SIG-M5 treated with dmso at 0.1 percent for 504 hours (cell line): ENCODE results near the gene COQ3.
"Not testable (repeated sequence)": the region's sequence is repeated elsewhere in the genome, so short reads cannot be mapped to it uniquely, and the experiment has no call there.

Experiments used
- DNase-seq: peaks from one replicate; lab custom pipeline; 2025; ENCODE audit not compliant: unreplicated experiment; lab: John Stamatoyannopoulos, UW

The COQ3 gene

GRCh38 chr6:99384507-99384906 is 9.5 kb downstream of the COQ3 start:
- no peak for DNase-seq

GRCh38 chr6:99378636-99379035 is 15.4 kb downstream of the COQ3 start:
- DNase-seq = no peak

- no peak for DNase-seq
These were observed 24.5 kb downstream of the COQ3 start for GRCh38 chr6:99369533-99369932.

- no peak for DNase-seq
These were observed 27.1 kb downstream of the COQ3 start for GRCh38 chr6:99366852-99367251.

- no peak for DNase-seq
These were observed 30.0 kb downstream of the COQ3 start for GRCh38 chr6:99364026-99364425.

GRCh38 chr6:99362678-99363268 is 31.2 kb downstream of the COQ3 start:
- DNase-seq = no peak

GRCh38 chr6:99359800-99360199 is 34.2 kb downstream of the COQ3 start:
- no peak for DNase-seq

- DNase-seq = no peak
These were observed 37.4 kb downstream of the COQ3 start for GRCh38 chr6:99356641-99357040.

GRCh38 chr6:99354983-99355382 is 39.0 kb downstream of the COQ3 start:
- DNase-seq = no peak

- DNase-seq = no peak
These were observed 40.9 kb downstream of the COQ3 start for GRCh38 chr6:99353126-99353525.

- DNase-seq = no peak
These were observed 43.4 kb downstream of the COQ3 start for GRCh38 chr6:99350573-99350972.

GRCh38 chr6:99349171-99350141 is 44.5 kb downstream of the COQ3 start, which contains the start of gene FAXC:
Gene FAXC (minus strand): TSS chr6:99349674. CDS start chr6:99349372, 302 bp downstream.
- no peak for DNase-seq

- DNase-seq = no peak
These were observed 45.5 kb downstream of the COQ3 start for GRCh38 chr6:99348288-99349170.

GRCh38 chr6:99347804-99348203 is 46.2 kb downstream of the COQ3 start:
- DNase-seq = no peak

GRCh38 chr6:99346595-99346994 is 47.4 kb downstream of the COQ3 start:
- no peak for DNase-seq

GRCh38 chr6:99345164-99345563 is 48.8 kb downstream of the COQ3 start:
- DNase-seq = no peak

GRCh38 chr6:99344289-99344688 is 49.7 kb downstream of the COQ3 start:
- no peak for DNase-seq

- no peak for DNase-seq
These were observed 52.0 kb downstream of the COQ3 start for GRCh38 chr6:99341862-99342455.

GRCh38 chr6:99338188-99338587 is 55.8 kb downstream of the COQ3 start:
- DNase-seq = no peak

- DNase-seq = not testable (repeated sequence)
These were observed 58.7 kb downstream of the COQ3 start for GRCh38 chr6:99335298-99335697.
